GM21390 (cell line): ENCODE data around the gene GRIP2.

ENCODE experiments used
- ATAC-seq: cut with Tn5 transposase; IDR thresholded peaks from one replicate; pipeline ENCODE4 v1.9.1; 2021; ENCODE audit not compliant: unreplicated experiment

GRIP2 gene

DNA sequence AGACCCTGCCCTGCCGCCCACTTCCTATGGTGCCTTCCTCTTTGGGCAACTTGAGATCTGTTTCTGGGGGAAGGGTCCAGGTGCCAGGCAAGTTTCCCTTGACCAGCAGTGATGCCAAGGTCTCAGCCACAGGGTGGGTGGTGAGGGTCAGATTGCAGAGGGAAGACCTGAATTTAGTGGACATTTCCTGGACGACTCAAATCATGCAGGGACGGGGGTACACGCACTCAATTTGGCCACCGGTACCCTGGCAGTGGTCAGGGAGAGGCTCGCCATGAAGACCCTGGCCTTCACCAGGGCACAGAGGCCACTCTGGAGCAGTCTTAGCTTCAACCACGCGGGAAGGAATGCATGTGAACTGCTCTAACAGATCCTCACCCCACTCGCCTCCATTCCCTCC is 1.5 kb upstream of the GRIP2 start:
- ATAC-seq, result no peak

DNA sequence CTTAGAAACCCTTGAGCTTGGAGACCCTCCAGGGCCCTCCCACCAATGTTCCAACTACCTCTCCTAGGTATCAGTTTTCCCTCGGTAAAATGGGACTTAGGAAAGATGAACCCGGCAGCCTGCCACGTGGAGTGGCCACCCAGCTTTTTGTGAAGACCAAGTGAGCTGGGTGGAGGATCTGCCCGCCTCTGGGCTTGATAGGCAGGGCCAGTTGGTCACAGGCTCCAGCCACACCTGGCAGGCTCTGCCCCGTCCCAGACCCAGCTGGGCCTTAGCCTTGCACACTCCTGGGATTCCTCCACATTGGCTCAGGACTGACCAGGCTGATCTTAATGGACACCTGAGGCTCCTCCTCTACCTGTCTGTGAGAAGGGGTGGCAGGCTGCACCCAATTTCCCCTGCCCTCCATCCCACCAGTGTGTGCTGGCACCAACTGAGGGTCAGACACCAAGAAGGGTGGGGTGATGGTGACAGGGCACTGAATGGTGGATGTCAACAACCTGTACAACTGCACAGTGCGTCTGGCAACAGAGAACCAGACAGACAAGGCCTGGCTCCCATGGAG is 761 bp upstream of the GRIP2 start:
- ATAC-seq, result no peak

DNA sequence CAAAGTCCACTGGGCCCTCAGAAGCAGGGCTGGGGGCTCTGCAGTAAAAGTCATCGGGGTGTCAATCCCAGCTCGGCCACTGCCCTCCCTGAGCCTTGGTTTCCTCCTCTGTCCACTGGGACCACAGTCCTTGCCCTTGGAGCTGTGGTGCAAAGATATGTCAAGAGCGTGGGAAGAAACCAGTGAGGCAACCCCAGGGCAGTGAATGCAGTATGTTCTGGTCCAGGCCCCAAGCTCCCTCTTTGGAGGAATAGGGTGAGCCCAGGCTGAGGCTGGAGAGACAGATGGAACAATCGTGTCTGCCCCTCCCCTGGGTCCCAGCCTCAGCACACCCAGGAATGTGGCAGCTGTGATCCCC is 779 bp downstream of the GRIP2 start:
- no peak for ATAC-seq

DNA sequence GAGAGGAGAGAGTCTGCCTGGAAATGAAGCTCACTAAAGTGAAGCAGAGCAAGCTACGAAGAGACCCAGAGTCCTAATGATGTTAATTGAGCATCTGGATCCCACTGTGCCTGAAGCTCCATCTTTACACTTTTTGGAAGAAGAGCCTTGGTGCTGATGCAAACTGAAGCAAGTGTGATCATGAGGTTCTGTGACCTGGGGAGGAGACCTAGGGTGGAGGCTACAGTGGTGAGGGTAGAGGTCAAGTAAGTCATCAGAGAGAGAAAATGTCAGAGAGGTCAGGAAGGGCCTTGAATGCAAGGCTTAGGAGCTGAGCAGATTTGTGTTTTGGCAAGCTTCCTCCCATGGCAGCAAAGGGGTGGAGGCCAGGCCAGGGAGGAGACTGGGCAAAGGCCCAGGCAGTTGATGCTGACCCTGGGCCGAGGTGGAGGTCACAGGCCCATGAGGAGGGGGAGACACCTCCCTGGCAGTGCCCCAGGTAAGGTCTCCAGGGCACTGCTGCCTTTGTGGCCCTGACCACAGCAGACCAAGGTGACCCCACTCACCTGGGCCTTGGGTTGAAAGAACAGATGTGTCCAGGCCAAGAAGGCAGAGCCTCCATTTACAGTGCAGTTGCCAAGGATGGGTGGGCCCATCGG is 1.6 kb downstream of the GRIP2 start:
- no peak for ATAC-seq

DNA sequence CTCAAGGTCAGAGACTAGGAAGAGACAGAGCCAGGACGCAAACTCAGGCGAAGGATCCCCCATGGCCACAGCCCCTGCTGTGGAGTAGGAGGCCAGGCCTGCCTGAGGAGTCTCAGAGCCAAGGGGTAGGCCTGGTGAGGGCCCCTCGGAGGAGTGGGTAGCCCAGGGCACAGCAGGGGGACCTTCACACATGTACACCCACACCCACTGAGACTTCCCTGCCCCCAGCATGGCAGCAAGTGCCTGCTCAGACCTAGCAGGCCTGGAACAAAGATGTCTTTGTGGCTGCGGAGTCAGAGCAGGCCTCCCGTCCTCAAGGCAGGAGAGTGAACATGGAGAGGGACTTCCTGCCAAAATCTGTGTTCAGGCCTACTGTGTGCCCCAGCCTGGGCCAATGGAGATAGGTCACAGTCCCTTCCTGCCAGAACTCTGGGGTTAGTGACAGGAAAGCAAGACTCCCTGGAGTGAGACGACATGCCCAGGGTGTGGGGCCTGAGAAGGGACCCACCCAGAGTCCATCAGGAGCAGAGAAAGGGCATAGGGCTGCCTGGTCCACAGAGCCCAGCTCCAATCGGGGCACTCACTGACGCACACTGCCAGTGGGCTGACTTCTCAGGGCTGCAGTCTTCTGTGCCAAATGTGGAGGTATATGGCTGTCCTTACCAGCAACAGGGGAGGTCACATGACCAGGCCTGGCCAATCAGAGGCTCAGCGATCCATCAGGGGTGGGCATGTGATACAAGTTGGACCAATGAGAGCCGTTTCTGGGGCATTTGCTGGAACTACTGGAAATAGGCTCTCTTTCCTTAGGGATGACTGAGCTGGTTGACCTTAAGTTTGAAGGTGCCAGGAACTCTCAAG is 2.3 kb downstream of the GRIP2 start:
- no peak for ATAC-seq

DNA sequence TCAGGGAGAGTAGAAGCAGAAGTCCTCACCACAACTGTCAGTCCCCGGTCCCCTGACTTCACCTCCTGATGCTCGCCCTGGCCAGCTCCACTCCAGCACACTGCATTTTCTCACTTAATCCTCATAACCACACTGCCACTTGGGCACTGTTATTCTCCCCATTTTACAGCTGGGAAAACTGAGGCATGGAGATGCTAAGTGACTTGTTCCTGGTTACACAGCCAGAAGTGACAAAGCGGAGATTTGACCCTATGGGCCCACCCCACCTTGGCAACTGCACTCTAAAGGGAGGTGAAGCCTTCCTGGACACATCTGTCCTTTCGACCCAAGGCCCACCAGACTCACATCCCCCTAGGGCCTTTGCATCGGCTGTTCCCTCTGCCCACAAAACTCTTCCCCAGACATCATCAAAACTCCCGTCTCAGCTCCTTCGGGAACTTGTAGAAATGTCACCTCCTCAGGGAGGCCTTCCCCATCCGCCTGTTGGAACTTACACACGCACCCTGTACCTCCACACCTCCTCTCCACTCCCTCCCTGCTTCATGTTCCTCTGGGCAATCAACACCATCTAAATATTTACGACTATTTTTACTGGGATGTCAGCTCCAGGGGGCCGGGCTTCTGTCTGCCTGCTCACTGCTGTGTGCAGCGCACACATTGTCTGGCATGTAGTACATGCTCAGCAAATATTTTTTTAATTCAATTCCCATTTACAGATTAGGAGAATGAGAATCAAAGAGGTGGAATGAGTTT is 3.1 kb downstream of the GRIP2 start:
- no peak for ATAC-seq

DNA sequence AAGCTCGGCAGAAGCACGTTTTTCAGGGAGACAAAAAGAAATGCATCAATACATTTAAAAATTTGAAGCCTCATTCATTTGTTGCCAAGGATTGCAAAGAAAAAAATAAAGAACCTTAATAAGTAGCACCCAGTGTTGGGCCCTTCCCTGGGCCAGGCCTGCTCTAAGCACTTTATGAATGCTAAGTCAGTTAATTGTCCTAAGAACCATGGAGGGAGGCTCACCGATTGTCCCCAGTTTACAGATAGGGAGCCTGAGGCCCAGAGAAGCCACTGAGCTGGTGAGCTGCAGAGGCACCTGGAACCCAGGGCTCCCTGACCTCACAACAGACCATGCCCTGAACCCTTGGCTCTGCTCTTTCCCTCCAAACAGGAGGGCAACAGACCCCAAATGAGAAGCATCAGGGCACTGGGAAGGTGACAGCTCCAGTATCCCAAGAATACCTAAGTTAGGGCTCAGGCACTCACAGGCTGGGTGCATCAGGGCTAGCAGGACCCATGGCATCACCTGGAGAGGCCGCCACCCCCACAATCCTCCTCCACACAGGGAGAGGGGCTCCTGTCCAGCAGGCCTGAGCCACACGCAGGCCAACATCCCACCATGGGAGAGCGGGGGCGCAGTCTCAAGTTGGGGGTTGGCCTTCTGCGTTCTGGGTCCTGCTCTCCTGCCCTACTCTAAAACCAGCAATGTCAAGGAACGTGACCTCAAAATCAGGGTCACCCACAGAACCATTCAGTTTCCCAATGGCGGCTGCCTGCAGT is 3.9 kb downstream of the GRIP2 start:
- no peak for ATAC-seq

DNA sequence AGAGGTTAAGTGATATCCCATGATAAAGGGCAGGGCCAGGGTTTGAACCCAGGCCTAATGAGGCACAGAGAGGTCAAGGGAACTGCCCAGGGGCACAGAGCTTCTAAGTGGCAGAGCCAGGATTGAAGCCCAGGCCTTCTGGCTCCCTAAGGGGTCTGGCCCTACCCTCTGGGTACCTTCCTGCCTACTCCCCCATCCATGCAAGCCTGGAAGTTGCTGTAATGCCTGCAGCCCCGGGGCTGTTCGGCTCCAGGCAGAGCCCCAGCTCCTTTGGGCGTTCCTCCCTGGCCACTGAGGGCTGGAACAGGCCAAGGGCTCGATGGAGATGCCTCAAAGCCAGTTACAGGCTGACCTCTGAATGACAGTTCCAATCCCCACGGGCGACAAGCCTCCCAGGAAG is 4.5 kb downstream of the GRIP2 start:
- ATAC-seq, result no peak

DNA sequence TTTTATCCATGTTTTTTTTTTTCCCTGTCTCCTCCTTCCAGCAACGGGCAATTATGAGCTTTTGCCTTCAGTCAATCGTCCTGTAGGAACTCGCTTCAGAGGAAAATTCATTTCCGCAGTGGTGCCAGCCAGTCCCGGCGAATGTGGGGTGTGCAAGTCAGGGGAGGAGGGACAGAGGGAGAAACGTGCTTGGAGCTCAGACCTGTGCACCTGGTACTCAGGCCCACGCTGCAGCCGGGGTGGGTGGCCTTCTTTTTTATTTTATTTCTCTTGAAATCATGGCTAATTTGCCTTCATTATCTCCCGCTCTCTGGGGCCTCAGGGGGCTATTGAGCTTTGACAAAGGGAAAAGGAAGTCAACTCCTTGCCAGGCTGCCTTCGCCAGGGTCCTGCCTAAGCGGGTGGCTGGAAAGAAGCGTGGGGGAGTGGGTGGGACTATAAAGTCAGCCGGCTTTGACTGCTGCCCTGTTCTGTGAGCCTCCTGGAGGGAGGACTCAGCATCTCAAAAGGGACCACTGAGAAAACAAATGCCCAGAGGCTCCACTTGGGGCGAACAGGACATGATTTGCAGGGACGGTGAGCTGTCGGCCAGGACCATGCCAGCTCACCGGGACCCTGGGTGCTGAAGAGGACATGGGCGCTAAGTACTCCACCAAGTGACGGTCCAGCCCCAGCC is 5.5 kb downstream of the GRIP2 start:
- no peak for ATAC-seq

DNA sequence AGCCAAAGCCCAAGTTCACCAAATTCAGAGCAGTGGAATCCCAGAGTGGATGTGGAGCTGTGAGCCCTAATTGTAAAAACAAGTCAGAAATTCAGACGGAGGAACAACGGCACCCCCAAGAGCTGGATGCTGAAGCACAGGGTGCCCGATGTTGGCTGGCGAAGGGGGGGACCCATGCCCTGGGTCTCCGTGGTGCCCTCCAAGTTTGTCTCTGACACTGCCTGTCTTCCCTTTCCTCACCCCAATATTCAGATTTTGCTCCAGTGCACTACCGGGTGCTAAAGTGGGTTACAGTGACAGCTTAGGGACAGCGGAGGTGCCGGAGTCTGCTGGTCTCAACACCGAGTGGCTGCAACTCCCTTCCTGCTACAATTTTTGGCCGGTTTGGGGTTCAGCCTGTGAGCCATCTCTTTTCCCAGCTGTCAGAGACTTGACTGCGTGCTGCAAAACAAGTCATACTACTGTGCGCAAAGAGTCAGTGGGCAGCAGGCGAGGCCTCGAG is 6.6 kb downstream of the GRIP2 start:
- no peak for ATAC-seq

DNA sequence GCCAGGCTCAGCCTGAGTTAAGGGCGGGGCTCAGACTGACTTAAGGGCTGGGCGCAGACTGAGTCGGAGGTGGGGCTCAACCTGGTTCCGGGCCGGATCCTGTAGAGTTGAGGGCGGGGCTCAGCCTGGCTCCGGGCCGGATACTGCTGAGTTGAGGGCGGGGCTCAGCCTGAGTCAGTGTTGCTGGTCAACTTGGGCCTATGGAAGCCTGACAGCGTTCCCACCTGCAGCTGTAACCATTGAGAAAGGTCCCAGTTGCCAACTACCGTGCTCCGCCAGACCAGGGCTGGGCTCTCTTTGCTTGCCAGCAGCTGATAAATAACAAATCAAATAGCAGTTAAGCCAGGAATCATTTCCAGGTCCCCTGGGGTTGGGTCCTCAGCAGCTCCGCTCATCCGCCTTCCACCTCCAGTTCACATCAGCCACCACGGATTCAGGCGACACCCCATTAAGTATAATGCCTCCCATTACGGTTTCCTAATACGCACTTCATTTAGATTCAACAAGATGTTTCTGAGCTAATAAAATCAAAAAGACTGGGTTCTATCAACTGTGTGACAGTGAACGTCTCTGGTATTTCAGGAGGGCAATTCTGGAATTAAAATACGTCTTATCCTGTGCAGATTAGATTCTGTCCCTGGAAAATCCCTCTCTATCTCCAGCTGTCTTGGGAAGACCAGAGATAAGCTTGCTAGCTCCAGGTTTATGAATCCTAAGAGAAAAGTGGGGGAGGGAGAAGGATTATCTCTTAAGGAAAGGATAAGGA is 7.3 kb downstream of the GRIP2 start:
- no peak for ATAC-seq

DNA sequence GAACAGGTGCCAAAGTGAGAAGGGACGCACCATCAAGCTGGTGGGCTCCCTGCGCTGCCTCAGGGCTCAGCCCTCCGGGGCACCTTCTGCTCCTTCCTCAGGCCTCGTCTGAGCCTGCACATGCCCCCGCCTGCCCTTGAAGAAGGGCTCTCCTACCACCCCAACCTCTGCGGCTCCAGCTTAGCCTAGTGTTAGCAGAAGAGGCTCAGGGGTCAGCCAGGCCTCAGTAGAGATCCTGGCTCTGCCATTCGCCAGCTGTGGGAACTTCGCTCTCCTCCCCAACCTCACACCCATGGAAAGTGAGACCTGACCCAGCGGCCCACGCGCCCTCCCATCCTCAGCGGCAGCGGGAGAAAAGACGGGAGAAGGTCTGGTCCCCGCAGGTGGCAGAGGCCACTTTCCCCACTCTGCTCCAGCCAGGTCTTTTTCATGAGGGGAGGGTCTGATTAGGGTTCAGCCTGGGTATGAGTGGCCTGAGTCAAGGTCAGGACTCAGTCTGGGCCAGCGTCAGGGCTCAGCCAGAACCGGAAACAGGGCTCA is 8.2 kb downstream of the GRIP2 start:
- ATAC-seq, result no peak

DNA sequence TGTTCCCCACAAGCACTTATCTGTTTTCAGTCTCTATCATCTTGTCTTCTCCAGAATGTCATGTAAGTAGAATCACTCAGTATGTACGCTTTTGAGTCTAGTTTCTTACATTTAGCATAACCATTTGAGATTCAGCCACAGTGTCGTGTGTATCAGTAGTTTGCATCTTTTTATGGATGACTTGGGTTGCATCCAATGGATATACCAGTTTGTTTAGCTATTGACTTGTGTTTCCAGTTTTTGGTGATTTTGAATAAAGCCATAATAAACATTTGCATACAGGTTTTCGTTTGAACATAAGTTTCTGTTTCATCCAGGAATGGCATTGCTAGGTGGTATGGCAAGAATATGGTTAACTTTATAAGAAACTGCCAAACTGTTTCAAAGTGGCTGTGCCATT is 12.1 kb downstream of the GRIP2 start:
- no peak for ATAC-seq

DNA sequence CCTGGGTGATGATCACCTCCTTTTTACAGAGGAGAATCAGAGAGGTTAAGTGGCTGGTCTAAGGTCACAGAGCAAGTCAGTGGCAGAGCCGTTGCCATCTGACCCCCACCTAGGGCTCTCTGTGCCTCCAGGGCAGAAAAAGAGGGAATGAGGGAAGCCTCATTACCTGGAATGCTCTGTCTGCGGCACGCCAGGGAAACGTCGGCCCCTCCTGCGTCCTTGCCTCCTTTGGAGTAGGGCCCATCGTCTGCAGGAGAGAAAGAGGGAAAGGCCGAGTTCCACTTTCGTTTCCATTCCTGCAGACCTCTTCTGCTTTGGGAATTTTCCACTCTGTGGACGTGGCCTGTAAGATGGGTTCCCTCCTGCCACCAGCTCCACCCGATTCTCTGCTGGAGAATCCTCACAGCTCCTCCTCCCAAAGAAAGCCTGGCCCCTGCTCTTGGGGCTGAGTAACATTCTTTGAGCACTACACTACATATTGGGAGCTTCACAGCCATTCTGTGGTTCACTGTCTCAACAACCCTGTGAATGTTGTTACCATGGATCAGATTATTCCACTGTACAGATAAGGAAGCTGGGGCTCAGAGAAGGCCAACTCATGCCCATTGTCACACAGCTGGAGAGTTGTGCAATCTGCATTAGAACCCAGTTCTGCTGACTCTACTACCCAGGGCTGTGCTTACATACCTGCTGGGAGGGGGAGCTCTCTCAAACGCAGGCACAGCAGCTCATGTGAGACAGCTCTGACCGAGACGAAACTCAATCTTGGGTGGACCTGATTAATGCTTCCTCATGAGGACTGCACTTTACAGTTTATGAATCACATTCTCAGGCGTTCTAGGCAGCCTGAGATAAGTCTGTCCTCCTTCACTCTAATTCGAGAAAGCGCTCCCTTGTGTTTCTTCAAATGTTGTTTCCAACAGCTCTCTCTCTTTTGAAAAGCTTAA is 14.2 kb downstream of the GRIP2 start:
- no peak for ATAC-seq

DNA sequence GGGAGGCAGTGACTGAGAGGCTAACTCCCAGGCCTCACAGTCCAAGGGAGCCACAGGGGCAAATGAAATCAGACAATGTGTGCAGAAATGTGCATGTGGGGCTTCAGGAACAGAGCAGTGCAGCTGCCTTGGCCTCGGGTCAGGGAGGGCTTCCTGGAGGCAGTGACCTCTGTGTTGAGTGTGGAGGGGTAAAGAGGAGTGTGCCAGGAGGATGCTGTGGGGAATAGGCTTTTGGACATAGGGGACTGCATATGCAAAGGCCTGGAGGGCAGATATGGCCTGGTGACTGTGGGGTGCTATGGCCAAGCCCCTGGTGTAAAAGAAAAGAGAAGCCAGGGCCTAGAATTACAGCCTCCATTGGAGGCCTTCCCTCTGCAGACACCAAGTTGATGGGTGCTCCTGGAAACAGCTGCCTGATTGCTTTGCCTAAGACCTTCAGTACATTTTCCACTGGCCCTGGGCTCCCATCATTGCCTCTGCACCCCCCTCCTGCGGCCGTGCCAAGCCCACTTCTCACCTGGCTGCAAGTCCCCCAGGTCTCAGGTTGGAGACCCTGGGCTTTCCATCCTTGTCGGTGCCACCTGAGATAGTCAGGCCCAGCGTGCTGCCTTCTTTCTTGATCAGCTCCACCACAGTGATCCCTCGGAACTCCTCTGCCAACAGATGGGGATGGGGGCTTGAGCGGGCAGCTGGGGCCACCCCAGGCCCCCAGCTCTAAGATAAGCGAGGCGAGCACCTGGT is 15.1 kb downstream of the GRIP2 start:
- no peak for ATAC-seq

DNA sequence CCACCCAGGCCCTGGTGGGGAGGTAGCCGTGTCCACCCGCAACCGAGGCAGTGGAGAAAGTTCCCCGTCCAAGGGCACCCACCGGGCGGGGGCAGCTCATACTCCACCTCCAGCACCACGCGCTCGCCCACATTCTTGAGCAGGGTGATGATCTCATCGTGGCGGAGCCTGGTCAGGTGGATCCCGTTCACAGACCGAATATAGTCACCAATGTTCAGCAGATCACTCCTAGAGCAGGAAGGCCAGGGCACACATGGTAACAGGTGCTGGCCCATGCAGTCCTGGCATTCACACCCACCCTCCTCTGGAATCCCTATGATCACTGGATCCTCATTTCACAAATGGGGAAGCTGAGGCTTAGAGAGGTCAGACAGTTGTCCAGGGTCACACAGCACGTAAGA is 15.8 kb downstream of the GRIP2 start:
- ATAC-seq, result no peak

DNA sequence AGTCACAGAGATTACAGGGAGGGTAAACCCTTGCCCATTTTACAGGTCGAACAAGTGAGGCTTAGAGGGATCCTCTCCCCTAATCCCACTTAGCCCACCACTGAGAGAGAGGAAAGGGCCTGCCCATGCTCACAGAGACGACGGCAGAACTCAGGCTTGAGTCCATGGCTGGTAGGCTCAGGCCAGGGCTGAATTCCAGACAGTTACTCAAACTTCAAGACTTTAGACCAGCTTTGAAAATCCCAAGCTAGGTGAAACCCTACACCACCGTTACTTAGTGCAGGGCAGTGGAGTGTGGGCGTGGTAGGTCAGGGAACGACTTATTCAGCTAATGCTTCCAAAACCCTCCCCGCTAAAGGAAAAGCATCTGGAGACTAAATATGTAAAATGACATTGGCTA is 16.4 kb downstream of the GRIP2 start:
- no peak for ATAC-seq
